Stomach (tissue), 9 donors: Measurements from ENCODE around the gene ALDOC. TPM values are rescaled to one million over a fixed set of nuclear protein-coding genes. Genes with fewer than 3 reads are reported as not detected.

Experiments
- DNase-seq, 2 donors: peaks; one replicate each; pipeline versions ENCODE4 v3.0.0 to v3.0.0-alpha.2; 2013 to 2019
- H3K27ac ChIP-seq, 5 donors: fragments of 200-600 bp in 4 of 5; sonication (generic) in 4 of 5; one replicate each; pipeline ENCODE4 v1.5.1; 2013 to 2019; ENCODE audit warnings: mild to moderate bottlenecking in 1 of 5, moderate library complexity in 1 of 5
- H3K27me3 ChIP-seq, 3 donors: fragments of 200-600 bp; sonication (generic); one replicate each; pipeline ENCODE4 v1.5.1; 2017 to 2019; ENCODE audit warnings: mixed run types in 1 of 3
- H3K36me3 ChIP-seq, 4 donors: fragments of 200-600 bp; sonication (generic); 1 replicate in 3 of 4; 2 replicates in 1 of 4; pipeline ENCODE4 v1.5.1; 2016 to 2019
- H3K4me1 ChIP-seq, 4 donors: fragments of 200-600 bp; sonication (generic); one replicate each; pipeline ENCODE4 v1.5.1; 2016 to 2019
- H3K4me3 ChIP-seq, 4 donors: fragments of 200-600 bp; sonication (generic) in 3 of 4; one replicate each; pipeline ENCODE4 v1.5.1; 2016 to 2019; ENCODE audit warnings: mild to moderate bottlenecking in 1 of 4
- H3K9me3 ChIP-seq, 4 donors: fragments of 200-600 bp; sonication (generic); one replicate each; pipeline ENCODE4 v1.5.1; 2016 to 2019
- EP300 ChIP-seq: sonication (generic); formaldehyde crosslinking; IDR thresholded peaks from one replicate; pipeline ENCODE4 v1.6.1; 2017; ENCODE audit warnings: antibody characterized with exemption
- POLR2A ChIP-seq, 4 donors: fragments of 450-650 bp; IDR thresholded peaks; one replicate each; pipeline ENCODE4 v1.6.1; 2016; ENCODE audit warnings: antibody characterized with exemption in 4 of 4, control low read depth in 2 of 4, mild to moderate bottlenecking in 1 of 4, moderate library complexity in 1 of 4
- POLR2AphosphoS5 ChIP-seq, 3 donors: sonication (generic); formaldehyde crosslinking; IDR thresholded peaks; one replicate each; pipeline ENCODE4 v1.6.1; 2016; ENCODE audit warnings: antibody characterized with exemption in 3 of 3
- WGBS, 5 donors: extraction: QIAGEN DNeasy Blood & Tissue Kit in 3 of 5; methylation state at CpG; one replicate each; pipeline versions ENCODE4 v1.1.5 to v1.1.7; 2013 to 2018; 5-methylcytosine and 5-hydroxymethylcytosine counted together
- intact Hi-C: fragments of 100-400 bp; cut with DNase I; formaldehyde crosslinking; loops from one replicate; pipeline ENCODE4 v1.15.1; 2023; ENCODE audit warnings: low total_unique reads
- polyA plus RNA-seq, 3 donors: library from polyadenylated mRNA; stranded (reverse); fragments of 200-250 nt; gene quantifications; one replicate each; pipeline ENCODE4 v1.2.3, GENCODE V29; 2013
- total RNA-seq, 5 donors: library from RNA; depleted of rRNA; stranded (reverse); fragments of >200 nt; gene quantifications; one replicate each; pipeline versions ENCODE4 v1.1.0 to v1.2.3, GENCODE V29; 2014 to 2016
- TF ChIP-seq, protein P1 (sequence below), 7 experiments: fragments of 450-650 bp in 4 of 7; fragments of 200-600 bp in 3 of 7; sonication (generic) in 3 of 7; IDR thresholded peaks; one replicate each; pipeline ENCODE4 v1.5.1; 2016 to 2019; ENCODE audit warnings: antibody characterized with exemption in 7 of 7, control low read depth in 2 of 7, mild to moderate bottlenecking in 1 of 7
- donor health status: healthy with polysubstance abuse.
- donor health status: Bipolar disorder and iron deficiency.
- donor health status: healthy.

ALDOC gene
- total and polyA plus RNA-seq, 8 donors: 0.89 to 54.8 (median 11.0) TPM

DNA sequence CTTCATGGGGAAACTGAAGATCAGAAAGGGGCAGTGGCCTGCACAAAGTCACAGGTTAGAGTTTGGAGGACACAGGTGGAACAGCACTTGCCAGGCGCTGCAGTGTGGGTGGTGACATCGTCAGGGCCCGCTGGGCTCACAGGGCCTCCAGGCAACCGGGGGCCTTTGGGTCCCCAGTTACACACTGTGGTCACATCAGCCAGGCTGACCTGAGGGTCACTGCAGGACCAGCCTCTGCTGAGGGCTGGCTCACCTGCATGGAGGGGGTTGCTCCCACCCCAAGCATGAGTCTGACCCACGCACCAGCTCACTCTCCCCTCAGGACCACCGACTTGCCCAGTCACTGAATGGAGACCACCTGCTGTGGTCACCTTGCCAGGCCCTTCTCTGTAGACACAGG is 53.5 kb downstream of the ALDOC start:
- 80 to 90% (median 82%) methylated on average over 4 to 6 of the region's 6 CpGs for WGBS, 5 donors
- H3K4me1 ChIP-seq: peaks cover 6 to 39% (median 33%) of the 10 kb centered on the region in 4 donors
- H3K36me3 ChIP-seq: no peaks in the 10 kb centered on the region
- no peaks in the 10 kb centered on the region for H3K9me3 ChIP-seq
- no peak overlapping the region for H3K27ac ChIP-seq
- H3K27me3 ChIP-seq: no peaks in the 10 kb centered on the region
- H3K4me3 ChIP-seq: no peak overlapping the region
- no peak for TF ChIP-seq POLR2A (IDR thresholded peaks at IDR 0.05)
- no peak for TF ChIP-seq EP300
- TF ChIP-seq POLR2AphosphoS5 (IDR thresholded peaks at IDR 0.05): no peak
- TF ChIP-seq, protein P1, sequence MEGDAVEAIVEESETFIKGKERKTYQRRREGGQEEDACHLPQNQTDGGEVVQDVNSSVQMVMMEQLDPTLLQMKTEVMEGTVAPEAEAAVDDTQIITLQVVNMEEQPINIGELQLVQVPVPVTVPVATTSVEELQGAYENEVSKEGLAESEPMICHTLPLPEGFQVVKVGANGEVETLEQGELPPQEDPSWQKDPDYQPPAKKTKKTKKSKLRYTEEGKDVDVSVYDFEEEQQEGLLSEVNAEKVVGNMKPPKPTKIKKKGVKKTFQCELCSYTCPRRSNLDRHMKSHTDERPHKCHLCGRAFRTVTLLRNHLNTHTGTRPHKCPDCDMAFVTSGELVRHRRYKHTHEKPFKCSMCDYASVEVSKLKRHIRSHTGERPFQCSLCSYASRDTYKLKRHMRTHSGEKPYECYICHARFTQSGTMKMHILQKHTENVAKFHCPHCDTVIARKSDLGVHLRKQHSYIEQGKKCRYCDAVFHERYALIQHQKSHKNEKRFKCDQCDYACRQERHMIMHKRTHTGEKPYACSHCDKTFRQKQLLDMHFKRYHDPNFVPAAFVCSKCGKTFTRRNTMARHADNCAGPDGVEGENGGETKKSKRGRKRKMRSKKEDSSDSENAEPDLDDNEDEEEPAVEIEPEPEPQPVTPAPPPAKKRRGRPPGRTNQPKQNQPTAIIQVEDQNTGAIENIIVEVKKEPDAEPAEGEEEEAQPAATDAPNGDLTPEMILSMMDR (IDR thresholded peaks at IDR 0.05): no peak
- no peak for DNase-seq
- intact Hi-C loops: no loop called here

Other genes with a start within 250 kb of the ALDOC start
- 10 to 100 TPM; 24.9 to 52.2 (median 47.3) TPM for gene IFT20, start 241.4 kb downstream of the ALDOC start, total RNA-seq
- 10 to 100 TPM; 75.9 to 95.6 (median 94.9) TPM for gene IFT20, start 241.4 kb downstream of the ALDOC start, polyA plus RNA-seq
- gene TNFAIP1, start 241.1 kb downstream of the ALDOC start, total RNA-seq: 10 to 100 TPM in 3 of 5 donors, 1 to 10 TPM in 2; 1.7 to 50.4 (median 19.3) TPM
- gene TNFAIP1, start 241.1 kb downstream of the ALDOC start, polyA plus RNA-seq: 10 to 100 TPM; 12.7 to 25.4 (median 21.4) TPM
- gene POLDIP2, start 219.4 kb downstream of the ALDOC start, total RNA-seq: 100 to 1,000 TPM in 1 of 5 donors, 10 to 100 TPM in 4; 41.9 to 118 (median 57.6) TPM
- gene POLDIP2, start 219.4 kb downstream of the ALDOC start, polyA plus RNA-seq: 10 to 100 TPM; 44.2 to 69.2 (median 63.8) TPM
- not detected for gene SEBOX, start 211.7 kb downstream of the ALDOC start, total RNA-seq
- gene SEBOX, start 211.7 kb downstream of the ALDOC start, polyA plus RNA-seq: not detected
- gene VTN, start 206.6 kb downstream of the ALDOC start, total RNA-seq: 1 to 10 TPM in 1 of 5 donors, under 1 TPM in 1, not detected in 3; 0.72 to 2.9 TPM
- gene VTN, start 206.6 kb downstream of the ALDOC start, polyA plus RNA-seq: 1 to 10 TPM in 2 of 3 donors, under 1 TPM in 1; 0.90 to 2.3 (median 1.1) TPM
- gene SARM1, start 205.2 kb downstream of the ALDOC start, total RNA-seq: 10 to 100 TPM; 11.0 to 58.3 (median 15.2) TPM
- gene SARM1, start 205.2 kb downstream of the ALDOC start, polyA plus RNA-seq: 1 to 10 TPM; 4.6 to 6.9 (median 5.2) TPM
- 10 to 100 TPM in 2 of 5 donors, 1 to 10 TPM in 2, under 1 TPM in 1; 0.87 to 31.5 (median 7.5) TPM for gene SLC46A1, start 170.7 kb downstream of the ALDOC start, total RNA-seq
- 1 to 10 TPM in 2 of 3 donors, under 1 TPM in 1; 0.61 to 2.7 (median 2.5) TPM for gene SLC46A1, start 170.7 kb downstream of the ALDOC start, polyA plus RNA-seq
- 1 to 10 TPM in 1 of 5 donors, not detected in 4; 3.2 TPM for gene SLC13A2, start 103.3 kb downstream of the ALDOC start, total RNA-seq
- under 1 TPM in 1 of 3 donors, not detected in 2; 0.15 TPM for gene SLC13A2, start 103.3 kb downstream of the ALDOC start, polyA plus RNA-seq
- gene FOXN1, start 70.5 kb downstream of the ALDOC start, total RNA-seq: 1 to 10 TPM in 1 of 5 donors, under 1 TPM in 1, not detected in 3; 0.43 to 9.3 TPM
- gene FOXN1, start 70.5 kb downstream of the ALDOC start, polyA plus RNA-seq: 1 to 10 TPM in 1 of 3 donors, not detected in 2; 2.4 TPM
- 10 to 100 TPM; 13.6 to 30.9 (median 17.0) TPM for gene UNC119, start 24.3 kb downstream of the ALDOC start, total RNA-seq
- 10 to 100 TPM; 16.5 to 27.1 (median 19.9) TPM for gene UNC119, start 24.3 kb downstream of the ALDOC start, polyA plus RNA-seq
- gene PIGS, start 5.4 kb downstream of the ALDOC start, total RNA-seq: 100 to 1,000 TPM in 1 of 5 donors, 10 to 100 TPM in 4; 14.7 to 105 (median 33.3) TPM
- gene PIGS, start 5.4 kb downstream of the ALDOC start, polyA plus RNA-seq: 10 to 100 TPM; 19.2 to 25.7 (median 19.8) TPM
- 10 to 100 TPM in 2 of 5 donors, 1 to 10 TPM in 3; 1.2 to 48.7 (median 9.9) TPM for gene SPAG5, start 22.1 kb upstream of the ALDOC start, total RNA-seq
- 10 to 100 TPM in 1 of 3 donors, 1 to 10 TPM in 2; 4.4 to 16.4 (median 6.6) TPM for gene SPAG5, start 22.1 kb upstream of the ALDOC start, polyA plus RNA-seq
- gene RSKR, start 37.3 kb upstream of the ALDOC start, total RNA-seq: 10 to 100 TPM in 3 of 5 donors, 1 to 10 TPM in 2; 9.3 to 36.2 (median 11.6) TPM
- gene RSKR, start 37.3 kb upstream of the ALDOC start, polyA plus RNA-seq: 1 to 10 TPM in 2 of 3 donors, under 1 TPM in 1; 0.31 to 2.3 (median 1.2) TPM
- gene BLTP2, start 68.3 kb upstream of the ALDOC start, total RNA-seq: 100 to 1,000 TPM in 4 of 5 donors, 10 to 100 TPM in 1; 62.4 to 221 (median 194) TPM
- 10 to 100 TPM in 2 of 3 donors, 1 to 10 TPM in 1; 9.9 to 13.3 (median 12.2) TPM for gene BLTP2, start 68.3 kb upstream of the ALDOC start, polyA plus RNA-seq
- 10 to 100 TPM; 43.7 to 88.1 (median 49.0) TPM for gene SDF2, start 85.0 kb upstream of the ALDOC start, total RNA-seq
- gene SDF2, start 85.0 kb upstream of the ALDOC start, polyA plus RNA-seq: 10 to 100 TPM; 38.7 to 45.1 (median 40.8) TPM
- 100 to 1,000 TPM in 1 of 5 donors, 10 to 100 TPM in 4; 46.0 to 135 (median 89.2) TPM for gene SUPT6H, start 85.3 kb upstream of the ALDOC start, total RNA-seq
- gene SUPT6H, start 85.3 kb upstream of the ALDOC start, polyA plus RNA-seq: 10 to 100 TPM; 16.9 to 19.1 (median 17.7) TPM
- gene PROCA1, start 135.0 kb upstream of the ALDOC start, total RNA-seq: 1 to 10 TPM in 1 of 5 donors, under 1 TPM in 2, not detected in 2; 0.14 to 5.3 (median 0.92) TPM
- 1 to 10 TPM; 2.3 to 5.8 (median 2.6) TPM for gene PROCA1, start 135.0 kb upstream of the ALDOC start, polyA plus RNA-seq
- gene RAB34, start 141.0 kb upstream of the ALDOC start, total RNA-seq: 100 to 1,000 TPM in 1 of 5 donors, 10 to 100 TPM in 4; 35.6 to 101 (median 95.5) TPM
- 10 to 100 TPM; 53.1 to 80.1 (median 70.6) TPM for gene RAB34, start 141.0 kb upstream of the ALDOC start, polyA plus RNA-seq
- gene RPL23A, start 143.1 kb upstream of the ALDOC start, total RNA-seq: 1,000 to 10,000 TPM in 1 of 5 donors, 100 to 1,000 TPM in 4; 221 to 1,205 (median 504) TPM
- 1,000 to 10,000 TPM; 1,260 to 1,750 (median 1,417) TPM for gene RPL23A, start 143.1 kb upstream of the ALDOC start, polyA plus RNA-seq
- 10 to 100 TPM in 2 of 5 donors, 1 to 10 TPM in 1, not detected in 2; 2.6 to 21.0 (median 11.7) TPM for gene TLCD1, start 149.3 kb upstream of the ALDOC start, total RNA-seq
- gene TLCD1, start 149.3 kb upstream of the ALDOC start, polyA plus RNA-seq: 10 to 100 TPM in 1 of 3 donors, 1 to 10 TPM in 2; 6.3 to 13.0 (median 8.2) TPM
- 10 to 100 TPM in 1 of 5 donors, 1 to 10 TPM in 3, not detected in 1; 2.8 to 17.8 (median 7.5) TPM for gene NEK8, start 151.9 kb upstream of the ALDOC start, total RNA-seq
- gene NEK8, start 151.9 kb upstream of the ALDOC start, polyA plus RNA-seq: 1 to 10 TPM; 2.8 to 3.4 (median 3.1) TPM
- gene TRAF4, start 167.1 kb upstream of the ALDOC start, total RNA-seq: 100 to 1,000 TPM in 3 of 5 donors, 10 to 100 TPM in 2; 29.0 to 383 (median 151) TPM
- 10 to 100 TPM; 33.3 to 38.2 (median 34.4) TPM for gene TRAF4, start 167.1 kb upstream of the ALDOC start, polyA plus RNA-seq